NT2/D1 (cell line): ENCODE measurements around the gene VPS41.

Source experiments
- SUZ12 ChIP-seq: IDR thresholded peaks from 2 replicates; pipeline ENCODE4 v1.6.1; 2011; ENCODE audit not compliant: insufficient read length, insufficient read depth; ENCODE audit errors: extremely low read depth
- YY1 ChIP-seq: IDR thresholded peaks from 2 replicates; pipeline ENCODE4 v1.6.1; 2011; ENCODE audit not compliant: insufficient read length, insufficient read depth
- ZNF274 ChIP-seq: IDR thresholded peaks from 2 replicates; pipeline ENCODE4 v1.6.1; 2011; ENCODE audit warnings: mild to moderate bottlenecking, low read depth, low read length

- no peak for TF ChIP-seq YY1
- no peak for TF ChIP-seq SUZ12
- no peak for TF ChIP-seq ZNF274
Observed at GRCh38 chr7:38855867-38856266, 53.1 kb downstream of the VPS41 start.
